Natural killer cell (primary cell): ENCODE data around the gene TEAD1. TPM values are rescaled to one million over a fixed set of nuclear protein-coding genes. Genes with fewer than 3 reads are reported as not detected.

Experiments
- ATAC-seq, 3 donors: fragments of 150-1000 bp in 2 of 3; fragments of 200-7000 bp in 1 of 3; cut with Tn5 transposase; 1 replicate in 1 of 3; 2 replicates in 2 of 3; pipeline ENCODE4 v1.10.0; 2021; ENCODE audit warnings: mild to moderate bottlenecking in 2 of 3, moderate library complexity in 2 of 3
- DNase-seq, 2 donors: peaks; one replicate each; pipeline versions ENCODE4 v3.0.0 to v3.0.0-alpha.2; 2013 to 2021; ENCODE audit warnings: mixed read lengths in 1 of 2
- H3K27ac ChIP-seq: one replicate; pipeline ENCODE4 v1.5.1; 2013; ENCODE audit warnings: mild to moderate bottlenecking, low read length
- H3K27me3 ChIP-seq: one replicate; pipeline ENCODE4 v1.6.1; 2013; ENCODE audit warnings: low read length; ENCODE audit not compliant: control insufficient read depth, insufficient read depth
- H3K36me3 ChIP-seq: one replicate; pipeline ENCODE4 v1.6.1; 2013; ENCODE audit warnings: low read length; ENCODE audit not compliant: control insufficient read depth, insufficient read depth
- H3K4me1 ChIP-seq: one replicate; pipeline ENCODE4 v1.6.1; 2013; ENCODE audit warnings: low read length; ENCODE audit not compliant: control insufficient read depth, insufficient read depth
- H3K4me3 ChIP-seq: one replicate; pipeline ENCODE4 v1.5.1; 2013; ENCODE audit warnings: low read length
- H3K9me3 ChIP-seq: one replicate; pipeline ENCODE4 v1.6.1; 2013; ENCODE audit warnings: low read length; ENCODE audit not compliant: control insufficient read depth, insufficient read depth
- H3K27ac Mint-ChIP-seq, 2 donors: one replicate each; pipeline ENCODE4 v1.8.0; 2022; ENCODE audit warnings: mild to moderate bottlenecking in 2 of 2, mixed read lengths in 2 of 2, moderate library complexity in 1 of 2
- H3K27me3 Mint-ChIP-seq, 2 donors: one replicate each; pipeline ENCODE4 v1.8.0; 2022; ENCODE audit warnings: low read depth in 2 of 2, mixed read lengths in 2 of 2
- H3K36me3 Mint-ChIP-seq: one replicate; pipeline ENCODE4 v1.8.0; 2022; ENCODE audit warnings: mixed read lengths
- H3K4me1 Mint-ChIP-seq, 2 donors: one replicate each; pipeline ENCODE4 v1.8.0; 2022; ENCODE audit warnings: mixed read lengths in 2 of 2
- H3K4me3 Mint-ChIP-seq: one replicate; pipeline ENCODE4 v1.8.0; 2022; ENCODE audit warnings: mild to moderate bottlenecking, moderate library complexity, mixed read lengths
- H3K9me3 Mint-ChIP-seq, 2 donors: one replicate each; pipeline ENCODE4 v1.8.0; 2022; ENCODE audit warnings: mixed read lengths in 2 of 2
- CTCF ChIP-seq: fragments of 200-600 bp; IDR thresholded peaks from one replicate; pipeline ENCODE4 v1.8.0; 2022; ENCODE audit warnings: antibody characterized with exemption
- WGBS: methylation state at CpG from one replicate; pipeline ENCODE4 v1.1.7; 2013; ENCODE audit warnings: missing lambda C conversion rate; ENCODE audit not compliant: insufficient coverage; 5-methylcytosine and 5-hydroxymethylcytosine counted together
- intact Hi-C: fragments of 100-400 bp; cut with micrococcal nuclease; formaldehyde crosslinking; loops from one replicate; pipeline ENCODE4 v1.14.2; 2022
- total RNA-seq, 4 donors: library from RNA; stranded (reverse); fragments of 120-200 nt in 1 of 4; gene quantifications; one replicate each; pipeline versions ENCODE4 v1.2.3 to v1.2.4, GENCODE V29; 2013 to 2022

The TEAD1 gene
- total RNA-seq, 3 donors from 2014 or later (not counting 1 experiment from before 2014, with no cell fraction given): not detected

DNA sequence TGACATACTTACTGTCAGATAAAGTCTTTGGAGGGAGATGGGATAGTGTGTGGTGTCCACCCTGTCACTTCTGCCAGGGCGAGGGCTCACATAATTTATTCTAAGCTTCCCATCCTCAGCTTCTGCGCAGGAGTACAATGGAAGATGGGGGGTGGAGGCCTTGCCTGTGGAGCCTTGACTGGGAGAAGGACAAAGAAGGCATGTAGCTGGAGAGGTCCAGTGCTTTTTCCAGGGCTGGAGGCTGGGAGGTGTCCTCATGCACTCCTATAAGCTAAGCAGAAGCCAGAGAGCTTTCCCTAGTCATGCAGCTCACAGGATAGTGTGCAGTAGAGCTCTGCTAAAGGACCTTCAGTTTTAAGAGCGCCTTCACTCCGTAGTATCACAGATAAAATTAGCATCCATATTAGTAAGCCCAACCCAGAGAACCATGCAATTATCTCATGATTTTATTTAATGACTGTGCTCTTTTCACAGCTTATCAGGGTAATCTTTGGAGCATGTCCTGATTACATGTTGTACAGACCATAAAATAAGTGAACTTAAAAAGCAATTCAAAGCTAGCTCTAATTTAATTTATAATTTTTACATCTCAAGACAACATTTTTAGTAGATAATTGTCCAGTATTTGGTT lies 148.3 kb downstream of the TEAD1 start:
- Mint-ChIP-seq H3K27ac (no peak overlapping the region), H3K9me3 (no peaks in the 10 kb centered on the region), H3K36me3 (no peaks in the 10 kb centered on the region), H3K27me3 (peaks cover 10 to 65% of the 10 kb centered on the region in 2 donors), H3K4me1 (no peaks in the 10 kb centered on the region), H3K4me3 (no peak overlapping the region)
- Histone ChIP-seq H3K27ac (no peak overlapping the region), H3K4me3 (no peak overlapping the region), H3K4me1 (no peaks in the 10 kb centered on the region), H3K9me3 (no peaks in the 10 kb centered on the region), H3K36me3 (no peaks in the 10 kb centered on the region), H3K27me3 (peaks cover 3% of the 10 kb centered on the region)
- TF ChIP-seq CTCF: no peak
- intact Hi-C loops: no loop called here
- ATAC-seq (no peak), DNase-seq (no peak)
- 81% methylated on average over 4 of the region's 4 CpGs for WGBS

DNA sequence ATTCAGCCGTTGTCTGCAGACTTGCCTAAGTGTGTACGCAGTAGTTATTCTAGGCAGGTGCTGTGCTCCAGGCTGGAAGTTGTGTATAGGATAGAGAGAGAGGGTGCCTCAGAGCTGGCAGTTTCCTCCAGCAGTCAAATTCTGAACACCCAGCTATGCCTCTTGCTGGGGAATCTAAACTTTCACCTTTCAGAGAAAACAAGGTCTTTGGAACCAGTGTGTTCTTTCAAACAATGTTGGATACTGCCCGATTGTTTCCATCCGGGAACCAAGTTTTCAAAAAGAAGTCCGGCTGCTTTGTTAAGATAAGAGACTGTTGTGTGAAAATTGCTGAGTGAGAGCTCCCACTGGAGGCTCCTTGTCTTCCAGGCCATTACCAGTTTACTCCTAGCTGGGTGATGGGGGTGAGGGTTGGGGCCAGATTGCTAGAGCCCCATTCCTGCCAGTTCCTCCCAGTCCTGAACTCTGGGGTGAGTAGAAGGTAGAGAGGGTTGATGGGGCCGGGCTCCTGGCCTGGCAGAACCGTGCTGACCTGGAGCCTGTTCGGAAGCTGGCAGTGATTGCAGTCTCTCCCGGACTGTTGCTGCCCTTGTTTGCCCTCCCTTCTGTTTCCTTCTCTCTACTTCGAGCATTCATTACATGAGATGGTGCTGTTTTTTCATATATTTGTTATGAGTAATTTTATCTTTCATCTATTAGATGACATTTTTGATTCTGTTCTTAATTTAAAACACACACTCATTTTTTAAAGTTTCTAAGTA lies 150.2 kb downstream of the TEAD1 start:
- no peak overlapping the region for H3K27ac Mint-ChIP-seq
- Histone ChIP-seq H3K36me3 (no peaks in the 10 kb centered on the region), H3K9me3 (no peaks in the 10 kb centered on the region), H3K27ac (no peak overlapping the region), H3K27me3 (peaks cover 9% of the 10 kb centered on the region), H3K4me1 (no peaks in the 10 kb centered on the region), H3K4me3 (no peak overlapping the region)
- peaks cover 7% of the 10 kb centered on the region for H3K36me3 Mint-ChIP-seq
- H3K4me3 Mint-ChIP-seq: no peak overlapping the region
- peaks cover 13 to 15% of the 10 kb centered on the region in 2 donors for H3K4me1 Mint-ChIP-seq
- peaks cover 21 to 81% of the 10 kb centered on the region in 2 donors for H3K27me3 Mint-ChIP-seq
- intact Hi-C loops: no loop called here
- ATAC-seq: no peak
- no peak for TF ChIP-seq CTCF
- H3K9me3 Mint-ChIP-seq: no peaks in the 10 kb centered on the region
- no peak for DNase-seq
- 59% methylated on average over 9 of the region's 10 CpGs for WGBS

GRCh38 chr11:12826441-12826840 lies 152.2 kb downstream of the TEAD1 start:
- H3K27me3 Mint-ChIP-seq: peaks cover 33 to 91% of the 10 kb centered on the region in 2 donors
- H3K9me3 Mint-ChIP-seq: no peaks in the 10 kb centered on the region
- no peak for TF ChIP-seq CTCF
- H3K36me3 ChIP-seq: no peaks in the 10 kb centered on the region
- no peaks in the 10 kb centered on the region for H3K9me3 ChIP-seq
- ATAC-seq: no peak
- H3K4me1 Mint-ChIP-seq: peaks cover 15 to 19% of the 10 kb centered on the region in 2 donors
- H3K4me3 Mint-ChIP-seq: no peak overlapping the region
- no peak for DNase-seq
- 100% methylated on average over 1 of the region's 2 CpGs for WGBS
- peaks cover 16% of the 10 kb centered on the region for H3K27me3 ChIP-seq
- no peak overlapping the region for H3K27ac ChIP-seq
- intact Hi-C loops: no loop called here
- peaks cover 7% of the 10 kb centered on the region for H3K36me3 Mint-ChIP-seq
- no peaks in the 10 kb centered on the region for H3K4me1 ChIP-seq
- no peak overlapping the region for H3K27ac Mint-ChIP-seq
- H3K4me3 ChIP-seq: no peak overlapping the region
